SKM-1 treated with dmso at 0.1 percent for 144 hours (cell line): ENCODE data around the gene MRPL54.

Source experiments
- DNase-seq: peaks from one replicate; lab custom pipeline; 2025; ENCODE audit not compliant: unreplicated experiment; lab: John Stamatoyannopoulos, UW

MRPL54 gene

GRCh38 chr19:3784607-3785450, 22.3 kb downstream of the MRPL54 start:
- DNase-seq = no peak

DNA sequence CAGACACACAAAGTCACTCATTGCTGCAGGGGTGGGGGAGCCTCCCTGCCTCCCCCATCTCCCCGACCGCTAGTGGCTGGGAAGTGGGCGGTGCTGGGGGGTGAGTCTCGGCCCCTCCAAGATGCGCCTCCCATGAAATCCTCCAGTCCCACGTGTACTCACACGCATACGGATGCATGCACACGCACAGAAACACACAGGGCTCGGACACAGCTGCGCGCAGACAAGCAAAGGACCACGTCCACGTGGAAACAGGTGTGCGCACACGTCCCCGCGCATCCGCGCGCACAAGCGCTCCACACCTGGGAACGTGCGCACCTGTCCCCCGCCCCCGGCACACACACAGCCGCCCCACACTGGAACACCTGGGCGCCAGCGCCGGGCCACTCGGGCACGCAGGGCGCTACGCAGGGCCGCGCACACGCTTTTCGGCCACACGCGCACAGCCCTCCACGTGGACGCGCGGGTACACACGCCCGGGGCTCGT, 23.0 kb downstream of the MRPL54 start:
- DNase-seq = no peak

DNA sequence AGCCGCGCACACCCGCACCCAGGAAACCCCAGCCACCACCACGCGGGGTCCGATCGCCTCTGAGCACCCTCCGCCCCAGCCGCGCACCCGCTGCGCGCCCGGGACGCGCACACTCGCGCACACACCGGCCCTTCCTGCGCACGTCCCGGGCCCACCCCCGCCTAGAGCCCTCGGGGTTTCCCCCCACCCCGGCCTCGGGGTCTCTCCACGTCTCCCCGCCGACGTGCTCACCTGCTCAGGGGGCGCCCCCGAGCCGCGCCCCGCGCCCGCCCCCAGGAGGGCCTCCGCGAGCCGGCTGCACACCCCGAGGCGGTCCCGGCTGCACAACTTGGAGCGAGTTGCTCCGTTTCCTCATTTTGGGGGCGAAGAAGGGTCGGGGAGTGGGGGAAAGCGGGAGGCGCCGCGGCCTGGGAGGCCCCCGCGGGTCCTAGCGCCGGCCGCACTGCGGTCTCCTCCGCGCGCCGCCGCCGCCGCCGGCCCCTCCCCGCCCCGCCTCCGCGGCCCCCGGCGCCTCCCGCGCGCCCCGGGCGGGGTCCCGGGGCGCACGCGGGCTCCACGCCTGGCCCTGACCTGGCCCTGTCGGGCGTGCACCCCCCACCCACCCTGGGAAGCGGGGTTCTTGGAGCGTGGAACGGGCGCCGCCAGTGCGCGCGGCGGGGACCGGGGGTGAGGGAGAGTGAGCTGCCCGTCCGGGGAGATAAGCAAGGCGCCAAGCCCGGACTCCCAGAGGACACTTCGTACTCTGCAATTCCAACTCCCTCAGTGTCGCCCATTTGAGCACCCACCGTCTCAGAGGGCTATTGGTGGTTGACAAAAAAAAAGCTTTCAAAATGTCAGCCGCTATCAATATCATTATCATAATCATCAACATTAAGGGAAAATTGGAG, 23.7 kb downstream of the MRPL54 start, which contains the start of gene MATK:
Gene MATK (minus strand): TSS at position 444 of the 887 bp plus-strand sequence. CDS start 1,246 bp downstream, outside the sequence.
- peak; percentile 62 for DNase-seq

DNA sequence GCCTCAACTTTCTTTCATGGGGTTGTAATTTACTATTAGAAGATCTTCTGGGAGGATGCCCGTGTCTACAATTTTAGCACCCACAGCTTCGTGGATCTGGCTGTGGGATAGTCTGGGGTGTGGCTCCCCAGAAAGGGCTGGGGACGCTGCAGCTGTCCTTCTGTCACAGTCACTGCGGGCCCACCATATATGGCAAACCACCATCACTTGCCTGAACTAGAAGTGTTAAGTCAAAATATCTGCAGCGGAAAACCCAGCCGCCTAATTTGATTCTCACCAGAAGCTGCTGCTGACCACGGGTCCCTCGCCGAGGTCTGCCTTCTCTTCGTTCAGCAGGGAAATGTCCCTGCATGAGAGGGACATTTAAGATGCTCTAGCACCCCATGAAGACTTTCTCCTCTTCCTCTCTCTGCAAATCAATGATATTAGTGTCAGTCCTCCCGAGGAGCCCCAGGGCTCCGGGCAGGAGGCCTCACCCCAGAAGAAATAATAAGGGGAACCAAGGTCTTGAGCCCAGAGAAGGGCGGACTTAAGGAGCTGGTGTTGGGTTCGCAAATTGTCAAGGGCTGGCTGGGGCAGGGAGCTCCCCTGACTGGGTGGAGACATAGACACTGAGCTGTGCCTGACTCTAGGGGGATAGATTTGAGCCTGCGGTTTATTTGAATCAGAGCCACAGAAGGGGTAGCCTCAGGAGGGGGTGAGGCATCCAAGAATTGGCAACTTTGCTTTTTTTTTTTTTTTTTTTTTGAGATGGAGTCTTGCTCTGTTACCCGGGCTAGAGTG, 26.7 kb downstream of the MRPL54 start:
- DNase-seq = no peak

- DNase-seq = no peak
Observed at GRCh38 chr19:3790209-3790734, 27.8 kb downstream of the MRPL54 start.

- no peak for DNase-seq
Observed at GRCh38 chr19:3790941-3791340, 28.5 kb downstream of the MRPL54 start.

DNA sequence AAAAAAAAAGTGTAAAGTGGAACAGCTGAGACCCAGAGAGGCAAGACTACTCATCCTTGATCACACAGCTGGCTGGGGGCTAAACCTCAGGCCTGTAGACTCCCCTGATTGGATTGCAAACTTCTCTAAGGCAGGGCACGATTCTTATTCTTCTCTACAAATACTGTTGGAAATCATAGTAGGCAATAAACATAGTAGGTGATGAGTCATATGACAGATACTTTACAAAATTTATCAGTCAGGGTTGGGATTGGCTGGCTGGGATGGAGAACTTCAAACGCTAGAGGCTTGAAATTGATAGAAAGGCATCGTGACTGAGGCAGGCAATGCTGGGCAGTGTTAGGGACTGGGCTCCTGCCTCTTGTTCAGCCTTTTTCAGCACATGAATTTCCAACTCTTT, 29.6 kb downstream of the MRPL54 start:
- no peak for DNase-seq

- no peak for DNase-seq
Observed at GRCh38 chr19:3793799-3794198, 31.3 kb downstream of the MRPL54 start.

GRCh38 chr19:3796358-3796757, 33.9 kb downstream of the MRPL54 start:
- DNase-seq = no peak

- no peak for DNase-seq
Observed at GRCh38 chr19:3798137-3798536, 35.7 kb downstream of the MRPL54 start.

- DNase-seq = no peak
Observed at GRCh38 chr19:3800996-3801395, 38.5 kb downstream of the MRPL54 start.

DNA sequence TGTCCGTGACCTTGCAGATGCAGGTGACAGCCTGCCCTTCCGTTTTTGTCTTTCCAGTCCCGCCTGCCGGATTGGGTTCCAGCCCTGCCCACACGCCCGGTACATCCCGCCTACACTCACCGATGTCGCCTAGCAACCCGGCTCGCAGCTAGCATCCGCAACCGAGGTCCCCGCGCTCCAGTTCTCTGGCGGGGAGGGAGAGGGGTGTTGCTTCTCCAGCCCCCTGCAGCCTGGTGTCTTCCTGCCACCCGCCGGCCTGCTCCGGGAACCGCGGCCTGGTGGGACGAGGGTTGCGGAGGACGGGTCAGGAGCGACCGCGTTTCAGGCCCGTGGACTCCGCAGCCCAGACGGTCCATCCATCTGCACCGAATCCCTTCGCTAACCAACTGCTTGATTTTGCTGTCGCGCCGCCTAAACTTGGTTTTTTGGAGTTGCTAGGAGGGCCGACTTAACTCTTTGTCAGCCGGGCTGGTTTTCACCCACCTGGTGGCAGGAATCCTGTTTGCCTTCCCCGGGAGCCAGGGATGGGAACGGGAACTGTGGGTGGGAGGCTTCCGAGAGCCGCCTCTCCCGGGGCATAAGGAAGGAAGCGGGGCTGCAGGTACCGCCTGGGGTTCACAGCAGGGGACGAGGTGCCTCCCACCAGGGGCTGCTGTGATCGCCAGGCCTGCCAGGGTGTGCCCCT, 39.1 kb downstream of the MRPL54 start:
- DNase-seq = no peak

GRCh38 chr19:3803114-3803888, 40.8 kb downstream of the MRPL54 start:
- DNase-seq = no peak

- DNase-seq = no peak
Observed at GRCh38 chr19:3803986-3804385, 41.5 kb downstream of the MRPL54 start.

DNA sequence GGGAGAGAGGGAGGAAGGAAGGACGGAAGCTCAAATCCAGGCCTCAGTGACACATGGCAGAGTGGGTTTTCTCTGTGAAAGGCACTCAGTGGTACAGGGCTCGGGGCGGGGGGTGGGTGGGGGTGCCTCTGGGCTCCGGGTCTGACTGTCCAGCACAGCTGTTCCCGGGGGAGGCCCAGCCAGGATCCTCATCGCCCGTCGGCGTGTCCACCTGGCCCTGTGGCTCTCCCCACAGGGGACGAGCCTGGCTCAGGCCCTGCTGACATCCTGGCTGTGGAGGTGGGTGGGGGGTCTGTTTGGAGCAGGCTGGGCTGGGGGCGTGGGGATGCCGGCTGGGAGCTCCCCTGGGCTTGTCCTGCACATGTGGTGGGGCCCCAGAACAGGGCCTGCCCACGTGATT, 41.9 kb downstream of the MRPL54 start:
- DNase-seq = no peak

GRCh38 chr19:3805859-3806258, 43.4 kb downstream of the MRPL54 start:
- DNase-seq = no peak

GRCh38 chr19:3807131-3807480, 44.6 kb downstream of the MRPL54 start:
- no peak for DNase-seq

DNA sequence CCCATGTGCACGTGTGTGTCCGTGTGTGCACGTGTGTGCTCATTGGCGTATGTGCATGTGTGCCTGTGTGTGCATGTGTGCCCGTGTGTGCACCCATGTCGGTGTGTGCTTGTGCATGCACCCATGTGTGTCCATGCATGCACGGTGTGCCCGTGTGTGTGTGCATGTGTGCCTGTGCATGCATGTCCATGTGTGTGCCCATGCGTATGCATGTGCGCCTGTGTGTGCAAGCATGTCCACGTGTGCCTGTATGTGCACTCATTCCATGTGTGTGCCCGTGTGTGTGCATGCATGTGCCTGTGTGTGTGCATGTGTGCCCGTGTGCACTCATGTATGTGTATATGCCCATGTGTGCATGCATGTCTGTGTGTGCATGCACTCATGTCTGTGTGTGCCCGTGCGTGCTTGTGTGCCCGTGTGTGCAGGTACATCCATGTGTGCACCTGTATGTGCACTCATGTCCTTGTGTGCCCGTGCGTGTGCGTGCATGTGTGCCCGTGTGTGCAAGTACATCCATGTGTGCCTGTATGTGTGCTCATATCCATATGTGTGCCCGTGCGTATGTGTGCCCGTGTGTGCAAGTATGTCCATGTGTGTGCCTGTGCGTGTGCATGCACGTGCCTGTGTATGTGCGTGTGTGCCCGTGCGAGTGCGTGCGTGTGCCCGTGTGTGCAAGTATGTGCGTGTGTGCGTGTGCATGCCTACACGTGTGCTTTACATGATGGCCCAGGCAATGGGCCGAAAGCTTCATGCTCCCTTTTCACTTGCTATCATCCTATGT, 45.3 kb downstream of the MRPL54 start:
- DNase-seq = no peak
